Fibroblast of lung (primary cell): ENCODE data around the gene LIPA.

ENCODE experiments used
- EZH2 ChIP-seq: IDR thresholded peaks from 2 replicates; pipeline ENCODE4 v1.5.1; 2012; ENCODE audit warnings: low read length, control low read depth, mild to moderate bottlenecking; ENCODE audit errors: missing control alignments
- TF ChIP-seq, protein P1 (sequence below), 2 donors: IDR thresholded peaks in 1 of 2; conservative IDR thresholded peaks in 1 of 2; 1 replicate in 1 of 2; 2 replicates in 1 of 2; pipeline ENCODE4 v1.5.1; 2011 to 2012; ENCODE audit warnings: low read length in 2 of 2, control low read depth in 1 of 2, inconsistent platforms in 1 of 2, low read depth in 1 of 2, mild to moderate bottlenecking in 1 of 2

DNA sequence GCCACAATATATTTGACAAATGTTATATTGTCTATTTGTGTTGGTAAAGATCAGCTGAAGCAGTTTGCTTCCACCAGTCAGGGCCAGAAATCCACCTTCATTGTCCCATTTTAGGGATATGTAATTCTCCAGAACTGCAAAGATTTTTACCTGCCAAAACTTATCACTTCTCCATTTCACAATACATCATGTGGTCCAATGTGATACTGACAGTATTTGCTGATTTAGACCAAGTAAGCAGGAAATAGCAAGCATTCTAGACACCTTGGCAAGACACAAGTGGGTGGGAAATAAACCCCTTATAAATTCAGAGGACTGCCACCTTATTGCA, 18.5 kb upstream of the LIPA start:
- TF ChIP-seq, protein P1, sequence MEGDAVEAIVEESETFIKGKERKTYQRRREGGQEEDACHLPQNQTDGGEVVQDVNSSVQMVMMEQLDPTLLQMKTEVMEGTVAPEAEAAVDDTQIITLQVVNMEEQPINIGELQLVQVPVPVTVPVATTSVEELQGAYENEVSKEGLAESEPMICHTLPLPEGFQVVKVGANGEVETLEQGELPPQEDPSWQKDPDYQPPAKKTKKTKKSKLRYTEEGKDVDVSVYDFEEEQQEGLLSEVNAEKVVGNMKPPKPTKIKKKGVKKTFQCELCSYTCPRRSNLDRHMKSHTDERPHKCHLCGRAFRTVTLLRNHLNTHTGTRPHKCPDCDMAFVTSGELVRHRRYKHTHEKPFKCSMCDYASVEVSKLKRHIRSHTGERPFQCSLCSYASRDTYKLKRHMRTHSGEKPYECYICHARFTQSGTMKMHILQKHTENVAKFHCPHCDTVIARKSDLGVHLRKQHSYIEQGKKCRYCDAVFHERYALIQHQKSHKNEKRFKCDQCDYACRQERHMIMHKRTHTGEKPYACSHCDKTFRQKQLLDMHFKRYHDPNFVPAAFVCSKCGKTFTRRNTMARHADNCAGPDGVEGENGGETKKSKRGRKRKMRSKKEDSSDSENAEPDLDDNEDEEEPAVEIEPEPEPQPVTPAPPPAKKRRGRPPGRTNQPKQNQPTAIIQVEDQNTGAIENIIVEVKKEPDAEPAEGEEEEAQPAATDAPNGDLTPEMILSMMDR (conservative IDR thresholded peaks at IDR 0.05 in 1 of 2, IDR thresholded peaks at IDR 0.05 in 1 of 2; ENCODE audit: low read depth in 1 of 2, low read length in 2 of 2) = no peak
- TF ChIP-seq EZH2 = no peak
